Endodermal cell (in vitro differentiated cells): ENCODE data around the gene COL15A1. TPM values are rescaled to one million over a fixed set of nuclear protein-coding genes. Genes with fewer than 3 reads are reported as not detected.

Experiments
- DNase-seq: peaks from one replicate; pipeline ENCODE4 v3.0.0-alpha.2; 2017
- H3K27ac ChIP-seq: 2 replicates; pipeline ENCODE4 v1.5.1; 2013; ENCODE audit warnings: mild to moderate bottlenecking, low read depth, low read length, moderate library complexity
- H3K27me3 ChIP-seq: 2 replicates; pipeline ENCODE4 v1.6.1; 2013; ENCODE audit warnings: mild to moderate bottlenecking, low read length, moderate library complexity; ENCODE audit not compliant: insufficient read depth, control insufficient read depth, poor library complexity, severe bottlenecking
- H3K36me3 ChIP-seq: 2 replicates; pipeline ENCODE4 v1.7.0; 2013; ENCODE audit warnings: mild to moderate bottlenecking, low read length, moderate library complexity; ENCODE audit not compliant: control insufficient read depth, insufficient read depth
- H3K4me1 ChIP-seq: one replicate; pipeline ENCODE4 v1.7.0; 2013; ENCODE audit warnings: low read length; ENCODE audit not compliant: control insufficient read depth, insufficient read depth
- H3K4me3 ChIP-seq: 2 replicates; pipeline ENCODE4 v1.5.1; 2013; ENCODE audit warnings: mild to moderate bottlenecking, low read length, moderate library complexity
- H3K9ac ChIP-seq: 2 replicates; pipeline ENCODE4 v1.6.1; 2013; ENCODE audit warnings: mild to moderate bottlenecking, low read length, moderate library complexity; ENCODE audit not compliant: poor library complexity, severe bottlenecking; ENCODE audit errors: extremely low read depth
- H3K9me3 ChIP-seq: 2 replicates; pipeline ENCODE4 v1.6.1; 2013; ENCODE audit warnings: mild to moderate bottlenecking, low read length, moderate library complexity; ENCODE audit not compliant: control insufficient read depth
- H3K27ac Mint-ChIP-seq: 2 replicates; pipeline ENCODE4 v1.8.0; 2020; ENCODE audit warnings: mixed read lengths
- H3K27me3 Mint-ChIP-seq: 2 replicates; pipeline ENCODE4 v1.8.0; 2021; ENCODE audit warnings: mild to moderate bottlenecking, mixed read lengths; ENCODE audit not compliant: insufficient read depth
- H3K36me3 Mint-ChIP-seq: 2 replicates; pipeline ENCODE4 v1.8.0; 2020; ENCODE audit warnings: low read depth, mixed read lengths
- H3K4me1 Mint-ChIP-seq: 2 replicates; pipeline ENCODE4 v1.8.0; 2020; ENCODE audit warnings: mixed read lengths
- H3K4me3 Mint-ChIP-seq: 2 replicates; pipeline ENCODE4 v1.8.0; 2020; ENCODE audit warnings: mild to moderate bottlenecking, moderate library complexity, mixed read lengths
- H3K9me3 Mint-ChIP-seq: 2 replicates; pipeline ENCODE4 v1.8.0; 2020; ENCODE audit warnings: mild to moderate bottlenecking, mixed read lengths
- CTCF ChIP-seq: fragments of 200-600 bp; sonication (generic); conservative IDR thresholded peaks from 2 replicates; pipeline ENCODE4 v1.5.0; 2021; ENCODE audit warnings: antibody characterized with exemption, mild to moderate bottlenecking
- WGBS, 2 experiments: methylation state at CpG; one replicate each; pipeline versions ENCODE4 v1.1.5 to v1.1.7; 2013; ENCODE audit warnings: missing lambda C conversion rate in 2 of 2, mixed read lengths in 1 of 2; ENCODE audit not compliant: insufficient coverage in 1 of 2, insufficient read length in 1 of 2; 5-methylcytosine and 5-hydroxymethylcytosine counted together
- total RNA-seq, 2 donors: library from RNA; stranded (reverse); fragmentation: NEBNext Ultra II Directional in 1 of 2; extraction: Animal tissue kit (Norgen Biotek cat#: 25700) in 1 of 2; gene quantifications; 2 replicates in 1 of 2; 3 replicates in 1 of 2; pipeline ENCODE4 v1.2.1, GENCODE V29; 2021

Gene COL15A1
- total RNA-seq, 2 donors from 2014 or later = 0.27 TPM; not detected in 1

GRCh38 chr9:99085949-99086948 lies 142.5 kb downstream of the COL15A1 start:
- Histone ChIP-seq H3K4me3 (no peak overlapping the region), H3K27ac (no peak overlapping the region)

GRCh38 chr9:99087462-99087861 lies 143.8 kb downstream of the COL15A1 start:
- no peak overlapping the region for H3K27ac ChIP-seq
- Mint-ChIP-seq H3K36me3 (peaks cover 2% of the 10 kb centered on the region), H3K9me3 (peaks cover 31% of the 10 kb centered on the region), H3K27ac (no peak overlapping the region), H3K4me3 (no peak overlapping the region), H3K27me3 (peaks cover 3% of the 10 kb centered on the region), H3K4me1 (peaks cover 3% of the 10 kb centered on the region)
- TF ChIP-seq CTCF = no peak
- no peak overlapping the region for H3K9ac ChIP-seq
- no peaks in the 10 kb centered on the region for H3K27me3 ChIP-seq
- no peak overlapping the region for H3K4me3 ChIP-seq
- WGBS, 2 experiments = 94 to 95% methylated on average over 3 of the region's 3 CpGs
- DNase-seq = no peak
- H3K9me3 ChIP-seq = peaks cover 25% of the 10 kb centered on the region
- H3K4me1 ChIP-seq = no peaks in the 10 kb centered on the region
- H3K36me3 ChIP-seq = no peaks in the 10 kb centered on the region

More at GRCh38 chr9:99085949-99086948, 142.5 kb downstream of the COL15A1 start:
- TF ChIP-seq CTCF = no peak
- Mint-ChIP-seq H3K4me1 (peaks cover 3% of the 10 kb centered on the region), H3K9me3 (peaks cover 31% of the 10 kb centered on the region), H3K27ac (no peak overlapping the region), H3K27me3 (peaks cover 3% of the 10 kb centered on the region), H3K4me3 (no peak overlapping the region), H3K36me3 (peaks cover 2% of the 10 kb centered on the region)
- Histone ChIP-seq H3K9ac (no peak overlapping the region), H3K36me3 (no peaks in the 10 kb centered on the region), H3K9me3 (peaks cover 30% of the 10 kb centered on the region), H3K4me1 (no peaks in the 10 kb centered on the region), H3K27me3 (no peaks in the 10 kb centered on the region)
- no peak for DNase-seq
- 92% methylated on average over 7 to 12 of the region's 12 CpGs for WGBS, 2 experiments

- Mint-ChIP-seq H3K4me1 (peaks cover 3% of the 10 kb centered on the region), H3K9me3 (peaks cover 23% of the 10 kb centered on the region), H3K27me3 (peaks cover 1% of the 10 kb centered on the region), H3K36me3 (peaks cover 2% of the 10 kb centered on the region), H3K4me3 (no peak overlapping the region), H3K27ac (no peak overlapping the region)
- no peak for TF ChIP-seq CTCF
- no peaks in the 10 kb centered on the region for H3K27me3 ChIP-seq
- H3K9me3 ChIP-seq = peaks cover 11% of the 10 kb centered on the region
- H3K36me3 ChIP-seq = no peaks in the 10 kb centered on the region
- no peaks in the 10 kb centered on the region for H3K4me1 ChIP-seq
- WGBS, 2 experiments = 94 to 96% methylated on average over 3 to 5 of the region's 5 CpGs
- H3K4me3 ChIP-seq = no peak overlapping the region
- H3K9ac ChIP-seq = no peak overlapping the region
- no peak for DNase-seq
- no peak overlapping the region for H3K27ac ChIP-seq
Measured at GRCh38 chr9:99090336-99091130, 146.8 kb downstream of the COL15A1 start.
